Head of caudate nucleus (tissue), 42 donors: ENCODE data around the gene BUD31.
"Not testable (repeated sequence)": the region's sequence is repeated elsewhere in the genome, so short reads cannot be mapped to it uniquely, and the experiment has no call there.

ENCODE experiments used
- DNase-seq, 42 donors: peaks; one replicate each; pipeline versions ENCODE4 v3.0.0 to v3.0.0-alpha.2; 2020 to 2021; ENCODE audit warnings: mixed read lengths in 7 of 42
- intact Hi-C: fragments of 100-400 bp; cut with DNase I; formaldehyde crosslinking; loops from one replicate; pipeline ENCODE4 v1.15.0; 2022

Gene BUD31

DNA sequence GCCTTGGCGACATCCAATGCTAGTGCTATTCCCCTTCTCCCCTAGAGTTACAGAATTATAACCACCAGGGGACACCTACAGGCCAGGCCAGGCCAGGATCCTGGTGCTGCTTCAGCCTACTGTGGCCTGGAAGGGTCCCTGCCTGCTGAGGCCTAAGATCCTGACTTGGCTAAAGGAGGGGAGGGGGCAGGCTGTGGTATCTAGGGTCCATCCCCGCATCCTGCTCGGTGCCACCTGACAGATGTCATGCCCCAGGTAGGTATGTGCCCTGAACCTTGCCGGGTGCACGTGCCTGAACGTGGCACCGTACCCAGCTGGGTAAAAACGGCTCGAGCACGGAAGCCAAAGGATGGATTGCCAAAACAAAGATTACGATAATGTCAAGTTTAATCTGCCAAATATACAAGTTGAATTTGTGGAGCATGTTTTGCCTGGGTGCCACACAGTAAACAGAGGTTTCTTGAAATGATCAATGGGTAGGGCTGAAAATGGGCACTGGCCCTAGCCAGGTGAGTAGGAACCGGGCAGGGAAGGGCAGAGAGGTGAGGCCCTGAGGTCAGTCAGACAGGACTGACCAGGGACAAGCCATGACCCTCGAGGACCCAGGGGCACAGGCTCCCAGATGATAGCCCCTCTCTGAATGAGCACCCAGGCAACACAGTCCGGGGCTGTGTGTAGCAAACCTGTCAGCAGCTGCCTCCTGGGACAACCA, 13.0 kb upstream of the BUD31 start:
- DNase-seq: no peak
- intact Hi-C loops: no loop called here

GRCh38 chr7:99396418-99397296, 12.1 kb upstream of the BUD31 start:
- DNase-seq: no peak
- intact Hi-C loops: no loop called here

GRCh38 chr7:99397297-99397983, 11.3 kb upstream of the BUD31 start:
- DNase-seq: no peak
- intact Hi-C loops: no loop called here

DNA sequence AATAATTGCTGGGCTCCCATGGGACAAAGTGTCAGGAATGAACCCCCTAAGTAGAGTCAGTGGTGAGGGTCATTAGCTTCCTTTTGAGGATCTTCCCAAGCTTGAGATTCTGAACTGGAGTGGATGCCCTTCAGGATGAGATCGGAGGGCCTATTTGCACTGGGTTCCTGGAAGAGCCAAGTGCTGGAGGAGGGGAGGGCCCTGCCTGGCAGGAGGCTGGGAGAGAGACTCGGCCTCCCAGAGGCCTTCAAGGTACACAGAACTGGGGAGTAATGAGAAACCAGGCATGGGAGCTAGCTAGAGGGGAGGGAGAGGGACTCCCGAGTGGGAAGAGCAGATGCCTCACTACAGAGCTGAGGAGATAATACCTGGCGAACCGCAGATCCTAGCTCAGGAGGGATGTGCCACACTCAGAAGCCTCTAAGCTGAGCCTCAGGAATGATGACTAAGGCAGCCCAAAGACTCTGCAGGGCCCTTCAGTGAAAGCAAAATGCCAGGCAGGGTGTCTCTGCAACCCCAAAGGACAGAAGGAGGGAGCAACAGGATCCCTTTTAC, 9.8 kb upstream of the BUD31 start:
- intact Hi-C loops: no loop called here
- DNase-seq: no peak

DNA sequence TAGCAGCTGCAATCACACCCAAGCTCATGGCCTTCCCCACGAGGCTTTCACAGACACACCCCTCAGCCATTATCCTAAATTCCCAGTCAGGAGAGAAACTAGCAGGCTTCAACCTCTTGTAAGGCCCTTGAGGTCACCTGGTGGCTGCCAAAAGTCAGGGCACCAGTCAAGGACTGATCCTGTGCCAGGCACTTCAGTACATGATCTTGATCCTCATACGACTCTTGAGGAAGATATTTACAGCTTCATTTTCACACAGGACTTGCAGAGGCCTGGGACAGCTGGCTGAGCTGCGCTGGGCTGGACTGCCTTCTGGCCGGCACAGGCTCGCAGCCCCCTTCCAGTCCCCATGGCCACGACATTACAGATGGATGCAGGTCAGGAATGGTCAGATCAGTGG, 9.2 kb upstream of the BUD31 start:
- no peak for DNase-seq
- intact Hi-C loops: no loop called here

- intact Hi-C loops: loop anchor here (10.0 kb wide), 1 partner anchor 152 kb away; the partner anchor contains the start of genes FAM200A and ZNF655
- no peak for DNase-seq
These were observed 5.9 kb upstream of the BUD31 start for GRCh38 chr7:99402854-99403253.

DNA sequence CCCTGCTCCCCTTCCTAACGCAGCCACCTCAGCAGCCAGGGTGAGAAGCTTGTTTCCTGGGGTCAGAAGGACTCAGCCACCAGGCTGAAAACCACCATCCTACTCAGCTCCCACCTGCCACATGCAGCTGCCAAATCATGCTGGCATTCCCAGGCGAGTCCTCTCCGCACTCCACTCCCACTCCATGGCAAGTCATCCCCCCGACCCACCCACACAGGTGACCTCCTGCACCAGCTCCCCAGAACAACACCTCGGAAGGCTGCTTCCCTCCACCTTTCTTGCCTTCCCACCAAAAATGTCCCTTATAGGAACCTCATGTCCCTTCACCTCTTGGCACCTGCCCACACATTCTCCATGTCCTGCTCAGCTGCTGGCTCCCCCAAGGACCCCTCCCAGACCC, 5.0 kb upstream of the BUD31 start:
- intact Hi-C loops: loop anchor here (10.0 kb wide), 1 partner anchor 151 kb away; the partner anchor contains the start of genes FAM200A and ZNF655
- DNase-seq: no peak

DNA sequence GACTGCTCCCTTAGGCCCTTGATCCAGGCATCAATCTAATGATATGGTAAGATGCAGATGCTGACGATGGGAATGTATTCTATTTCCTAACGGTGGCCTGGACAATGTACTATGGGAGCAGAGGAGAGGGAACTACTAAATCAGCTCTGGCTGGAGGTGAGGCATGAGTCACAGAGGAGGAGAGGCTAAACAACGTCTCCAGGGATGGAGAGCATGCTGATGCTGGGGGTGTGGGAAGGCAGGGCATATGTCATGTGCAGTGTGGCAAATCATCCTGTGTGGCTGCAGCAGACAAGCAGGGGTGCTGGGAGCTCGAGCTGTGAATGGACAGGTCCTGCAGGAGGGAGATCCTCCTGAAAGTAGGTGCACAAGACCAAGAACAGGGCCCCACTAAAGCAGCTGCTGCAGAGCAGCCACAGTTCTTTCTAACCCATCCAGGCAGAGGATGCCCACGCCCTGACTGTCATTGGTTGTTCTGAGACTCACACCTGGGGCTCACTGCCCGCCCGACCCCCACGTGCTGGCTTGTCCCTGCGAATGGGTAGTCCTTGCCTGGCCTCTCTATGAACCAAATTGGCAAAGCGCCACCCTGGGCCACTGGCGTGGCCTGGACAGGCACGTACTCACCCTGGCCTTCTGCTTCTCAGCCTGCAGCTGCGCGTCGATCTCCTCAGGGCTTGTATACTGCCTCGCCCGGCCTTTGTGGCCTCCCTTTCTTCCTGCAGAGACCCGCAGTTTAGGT, 4.4 kb upstream of the BUD31 start:
- intact Hi-C loops: loop anchor here (10.0 kb wide), 1 partner anchor 150 kb away; the partner anchor contains the start of genes FAM200A and ZNF655
- peak in 13 of 42 donors; percentile 28 to 69 (median 39) for DNase-seq

- intact Hi-C loops: loop anchor here (5.0 to 10.0 kb wide), 2 partner anchors 78 to 150 kb away; partner anchors contain the start of genes ARPC1A, FAM200A and ZNF655
- no peak for DNase-seq
These were observed 3.8 kb upstream of the BUD31 start for GRCh38 chr7:99404977-99405320.

GRCh38 chr7:99406557-99406956, 2.2 kb upstream of the BUD31 start:
- DNase-seq: no peak
- intact Hi-C loops: loop anchor here (5.0 to 10.0 kb wide), 2 partner anchors 79 to 148 kb away; partner anchors contain the start of genes ARPC1A, FAM200A and ZNF655

- intact Hi-C loops: loop anchor here (5.0 to 10.0 kb wide), 2 partner anchors 81 to 147 kb away; partner anchors contain the start of genes ARPC1A, FAM200A and ZNF655
- peak in 36 of 42 donors; percentile 14 to 67 (median 44) for DNase-seq
These were observed 844 bp upstream of the BUD31 start for GRCh38 chr7:99407872-99408378.

- peak in 21 of 42 donors; percentile 5 to 66 (median 31) for DNase-seq
- intact Hi-C loops: loop anchor here (5.0 to 10.0 kb wide), 2 partner anchors 82 to 146 kb away; partner anchors contain the start of genes ARPC1A, FAM200A and ZNF655
These were observed 413 bp downstream of the BUD31 start for GRCh38 chr7:99409192-99409572.

DNA sequence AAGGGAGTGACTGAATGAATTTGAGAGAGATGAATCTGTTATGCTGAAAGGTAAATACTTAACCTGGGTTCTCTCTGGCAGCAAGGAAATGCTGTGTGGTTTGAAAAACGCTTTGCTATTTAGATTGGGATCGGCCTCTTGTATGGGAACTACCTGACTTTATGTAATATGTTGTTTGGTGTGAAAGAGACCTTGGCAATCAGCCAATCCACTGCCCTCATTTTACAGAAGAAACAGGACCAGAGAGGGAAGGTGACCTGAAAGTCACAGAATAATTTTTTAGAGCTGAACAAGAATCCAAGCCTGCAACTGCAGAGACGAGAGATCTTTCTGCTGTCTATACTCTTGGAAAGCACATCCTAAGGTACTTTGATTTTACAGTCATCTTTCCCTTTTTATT, 1.0 kb downstream of the BUD31 start:
- no peak for DNase-seq
- intact Hi-C loops: loop anchor here (5.0 to 10.0 kb wide), 2 partner anchors 83 to 145 kb away; partner anchors contain the start of genes ARPC1A, FAM200A and ZNF655

GRCh38 chr7:99410635-99411034, 1.9 kb downstream of the BUD31 start:
- DNase-seq: no peak
- intact Hi-C loops: no loop called here

DNA sequence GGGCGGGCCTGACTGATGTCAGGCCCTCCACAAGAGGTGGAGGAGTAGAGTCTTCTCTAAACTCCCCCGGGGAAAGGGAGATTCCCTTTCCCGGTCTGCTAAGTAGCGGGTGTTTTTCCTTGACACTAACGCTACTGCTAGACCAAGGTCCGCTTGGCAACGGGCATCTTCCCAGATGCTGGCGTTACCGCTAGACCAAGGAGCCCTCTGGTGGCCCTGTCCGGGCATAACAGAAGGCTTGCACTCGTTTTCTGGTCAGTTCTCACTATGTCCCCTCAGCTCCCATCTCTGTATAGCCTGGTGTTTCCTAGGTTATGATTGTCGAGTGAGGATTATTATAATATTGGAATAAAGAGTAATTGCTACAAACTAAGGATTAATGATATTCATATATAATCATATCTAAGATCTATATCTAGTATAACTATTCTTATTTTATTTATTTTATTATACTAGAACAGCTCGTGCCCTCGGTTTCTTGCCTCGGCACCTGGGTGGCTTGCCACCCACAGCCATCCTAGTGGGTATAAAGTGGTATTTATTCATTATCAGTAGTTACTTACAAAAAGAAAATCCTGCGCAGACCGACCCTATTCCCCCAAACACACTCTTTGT, 6.9 kb downstream of the BUD31 start:
- DNase-seq: peak in 38 of 42 donors; percentile 38 to 84 (median 58)
- intact Hi-C loops: not testable (repeated sequence)

DNA sequence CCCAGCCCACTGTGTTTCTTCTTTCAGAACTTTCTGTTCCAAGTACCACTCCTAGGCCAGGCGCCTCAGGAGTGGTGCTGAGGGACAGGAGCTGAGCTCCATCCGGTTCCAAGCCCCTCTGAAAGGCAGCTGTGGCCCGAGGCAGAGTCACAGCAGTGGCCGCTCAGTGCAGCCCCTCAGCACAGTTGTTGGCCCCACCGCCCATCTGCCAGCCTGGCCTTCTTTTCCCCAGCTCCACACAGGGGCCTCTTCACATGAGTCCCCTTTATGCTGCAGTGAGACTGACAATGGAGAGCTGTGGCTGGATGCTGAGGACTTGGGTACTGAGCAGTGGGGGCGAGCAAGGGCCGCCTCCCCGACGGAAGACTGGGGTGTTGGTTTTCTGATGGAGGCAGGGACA, 9.5 kb downstream of the BUD31 start:
- intact Hi-C loops: no loop called here
- DNase-seq: no peak

DNA sequence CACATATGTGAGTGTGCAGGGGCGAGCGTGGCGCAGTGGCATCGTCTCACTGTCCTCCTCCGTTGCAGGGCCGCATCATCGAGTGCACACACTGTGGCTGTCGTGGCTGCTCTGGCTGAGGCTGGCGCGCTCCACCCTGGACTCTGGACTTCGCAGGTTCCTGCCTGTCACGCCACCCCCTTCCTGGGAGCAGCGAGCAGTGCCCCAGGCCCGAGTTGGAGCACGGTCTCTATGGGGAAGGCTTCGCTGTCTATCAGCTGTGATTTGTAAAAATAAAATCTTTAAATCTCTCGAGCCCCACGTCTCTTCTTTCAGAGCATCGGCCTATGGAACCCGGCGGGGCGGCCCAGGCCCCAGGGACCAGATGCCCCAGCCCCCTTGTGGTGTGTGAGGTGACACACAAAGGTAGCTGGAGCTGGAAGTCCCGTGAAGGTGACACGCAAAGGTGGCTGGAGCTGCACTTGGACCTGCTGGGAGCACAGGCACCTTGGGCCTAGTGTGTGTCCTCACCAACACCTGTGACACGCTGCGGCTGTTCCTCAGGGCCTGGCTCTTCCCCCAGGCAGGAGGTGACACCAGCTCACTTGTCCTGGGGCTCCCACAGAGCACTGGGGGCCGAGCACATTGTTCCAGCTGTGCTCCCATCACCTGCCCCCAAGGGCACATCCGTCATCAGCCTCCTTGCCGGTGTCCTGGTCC, 10.7 kb downstream of the BUD31 start:
- no peak for DNase-seq
- intact Hi-C loops: no loop called here
